Measurements from ENCODE around the gene TAOK3.
"Not testable (repeated sequence)": the region's sequence is repeated elsewhere in the genome, so short reads cannot be mapped to it uniquely, and the experiment has no call there.

TAOK3 gene

GRCh38 chr12:118417942-118418341, 45.2 kb upstream of the TAOK3 start:
- no peaks in the 10 kb centered on the region for H3K27me3 ChIP-seq (ENCODE audit: control insufficient read depth, low read length)
- no peaks in the 10 kb centered on the region for H3F3A ChIP-seq (ENCODE audit: control insufficient read depth, insufficient read depth)
- no peaks in the 10 kb centered on the region for H3K9me3 ChIP-seq (ENCODE audit: control insufficient read depth, insufficient read depth, low read length)
- H3K9me2 ChIP-seq (replicated peaks; ENCODE audit: control insufficient read depth, low read length) = no peaks in the 10 kb centered on the region
- H4K20me1 ChIP-seq (ENCODE audit: control insufficient read depth, insufficient read depth, low read depth, low read length) = no peaks in the 10 kb centered on the region
- H3K4me3 ChIP-seq (ENCODE audit: low read length) = no peak overlapping the region
- H3K79me2 ChIP-seq (ENCODE audit: control insufficient read depth, low read length) = no peaks in the 10 kb centered on the region
- no peak overlapping the region for H3K27ac ChIP-seq (ENCODE audit: low read depth, low read length)
- TF ChIP-seq EZH2phosphoT487 (IDR thresholded peaks at IDR 0.05; ENCODE audit: borderline replicate concordance, low read length) = no peak
- TF ChIP-seq CTCF (IDR thresholded peaks at IDR 0.05; ENCODE audit: low read depth, low read length, poor library complexity, severe bottlenecking) = no peak
- H3K36me3 ChIP-seq (ENCODE audit: control insufficient read depth, low read length) = peaks cover 21% of the 10 kb centered on the region
- peaks cover 2% of the 10 kb centered on the region for H3K4me1 ChIP-seq (ENCODE audit: control insufficient read depth, low read length)
- H3K4me2 ChIP-seq (ENCODE audit: low read length) = no peak overlapping the region

GRCh38 chr12:118409834-118410233, 37.1 kb upstream of the TAOK3 start:
- no peaks in the 10 kb centered on the region for H3K27me3 ChIP-seq (ENCODE audit: control insufficient read depth, low read length)
- no peak overlapping the region for H3K4me2 ChIP-seq (ENCODE audit: low read length)
- TF ChIP-seq EZH2phosphoT487 (IDR thresholded peaks at IDR 0.05; ENCODE audit: borderline replicate concordance, low read length) (no peak), CTCF (IDR thresholded peaks at IDR 0.05; ENCODE audit: low read depth, low read length, poor library complexity, severe bottlenecking) (no peak)

GRCh38 chr12:118408241-118408640, 35.5 kb upstream of the TAOK3 start:
- H3K4me2 ChIP-seq (ENCODE audit: low read length); H3F3A ChIP-seq (ENCODE audit: control insufficient read depth, insufficient read depth); H3K9me3 ChIP-seq (ENCODE audit: control insufficient read depth, insufficient read depth, low read length); H3K9me2 ChIP-seq (replicated peaks; ENCODE audit: control insufficient read depth, low read length); H3K4me1 ChIP-seq (ENCODE audit: control insufficient read depth, low read length); H3K4me3 ChIP-seq (ENCODE audit: low read length); H3K27ac ChIP-seq (ENCODE audit: low read depth, low read length); H3K79me2 ChIP-seq (ENCODE audit: control insufficient read depth, low read length); H4K20me1 ChIP-seq (ENCODE audit: control insufficient read depth, insufficient read depth, low read depth, low read length); H3K27me3 ChIP-seq (ENCODE audit: control insufficient read depth, low read length): not testable (repeated sequence)
- H3K36me3 ChIP-seq (ENCODE audit: control insufficient read depth, low read length) = peaks cover 75% of the 10 kb centered on the region

More at GRCh38 chr12:118409834-118410233, 37.1 kb upstream of the TAOK3 start:
- no peaks in the 10 kb centered on the region; the same call in 1 of the 2 replicates for H4K20me1 ChIP-seq (ENCODE audit: control insufficient read depth, insufficient read depth, low read depth, low read length)
- H3K9me3 ChIP-seq (ENCODE audit: control insufficient read depth, insufficient read depth, low read length) = no peaks in the 10 kb centered on the region
- no peaks in the 10 kb centered on the region for H3K4me1 ChIP-seq (ENCODE audit: control insufficient read depth, low read length)
- peaks cover 69% of the 10 kb centered on the region for H3K36me3 ChIP-seq (ENCODE audit: control insufficient read depth, low read length)
- H3K4me3 ChIP-seq (ENCODE audit: low read length) = no peak overlapping the region
- H3K27ac ChIP-seq (ENCODE audit: low read depth, low read length) = no peak overlapping the region
- no peaks in the 10 kb centered on the region for H3K9me2 ChIP-seq (replicated peaks; ENCODE audit: control insufficient read depth, low read length)
- no peaks in the 10 kb centered on the region for H3F3A ChIP-seq (ENCODE audit: control insufficient read depth, insufficient read depth)
- no peaks in the 10 kb centered on the region for H3K79me2 ChIP-seq (ENCODE audit: control insufficient read depth, low read length)

GRCh38 chr12:118404876-118405521, 32.3 kb upstream of the TAOK3 start:
- Histone ChIP-seq H3K4me1 (ENCODE audit: control insufficient read depth, low read length) (no peaks in the 10 kb centered on the region), H4K20me1 (ENCODE audit: control insufficient read depth, insufficient read depth, low read depth, low read length) (no peaks in the 10 kb centered on the region; the same call in 1 of the 2 replicates), H3K9me3 (ENCODE audit: control insufficient read depth, insufficient read depth, low read length) (no peaks in the 10 kb centered on the region), H3K27ac (ENCODE audit: low read depth, low read length) (no peak overlapping the region), H3K4me2 (ENCODE audit: low read length) (no peak overlapping the region), H3F3A (ENCODE audit: control insufficient read depth, insufficient read depth) (0 out of 2 replicates have a peak, but pooled peaks cover 4% of the 10 kb centered on the region), H3K79me2 (ENCODE audit: control insufficient read depth, low read length) (no peaks in the 10 kb centered on the region), H3K27me3 (ENCODE audit: control insufficient read depth, low read length) (no peaks in the 10 kb centered on the region), H3K36me3 (ENCODE audit: control insufficient read depth, low read length) (peaks cover 73% of the 10 kb centered on the region), H3K9me2 (replicated peaks; ENCODE audit: control insufficient read depth, low read length) (no peaks in the 10 kb centered on the region), H3K4me3 (ENCODE audit: low read length) (no peak overlapping the region)
- no peak for TF ChIP-seq EZH2phosphoT487 (IDR thresholded peaks at IDR 0.05; ENCODE audit: borderline replicate concordance, low read length)
- peak; percentile 87 for TF ChIP-seq CTCF (IDR thresholded peaks at IDR 0.05; ENCODE audit: low read depth, low read length, poor library complexity, severe bottlenecking)

All from DOHH2 (cell line).